Gastrocnemius medialis (tissue), 4 donors: ENCODE measurements around the gene MAPK4. TPM values are rescaled to one million over a fixed set of nuclear protein-coding genes. Genes with fewer than 3 reads are reported as not detected.

ENCODE experiments used
- ATAC-seq, 2 donors: fragments of 150-250 bp; one replicate each; pipeline ENCODE4 v1.9.1; 2016
- DNase-seq, 2 donors: peaks; one replicate each; pipeline ENCODE4 v3.0.0-alpha.2; 2019
- H3K27ac ChIP-seq, 4 donors: fragments of 200-600 bp; sonication (generic); 1 replicate in 1 of 4; 2 replicates in 3 of 4; pipeline ENCODE4 v1.5.1; 2016 to 2018; ENCODE audit warnings: mild to moderate bottlenecking in 2 of 4, moderate library complexity in 1 of 4
- H3K27me3 ChIP-seq, 3 donors: fragments of 200-600 bp; sonication (generic) in 2 of 3; 1 replicate in 1 of 3; 2 replicates in 2 of 3; pipeline versions ENCODE4 v1.5.1 to v1.6.0; 2016 to 2019; ENCODE audit warnings: mild to moderate bottlenecking in 1 of 3, moderate library complexity in 1 of 3
- H3K36me3 ChIP-seq, 2 donors: fragments of 200-600 bp; sonication (generic) in 1 of 2; one replicate each; pipeline ENCODE4 v1.5.1; 2017 to 2018
- H3K4me1 ChIP-seq, 2 donors: fragments of 200-600 bp; sonication (generic) in 1 of 2; one replicate each; pipeline ENCODE4 v1.5.1; 2016 to 2017; ENCODE audit warnings: mild to moderate bottlenecking in 2 of 2
- H3K4me3 ChIP-seq, 4 donors: fragments of 200-600 bp; sonication (generic) in 3 of 4; 1 replicate in 1 of 4; 2 replicates in 3 of 4; pipeline ENCODE4 v1.5.1; 2016 to 2019; ENCODE audit warnings: mild to moderate bottlenecking in 2 of 4
- H3K9me3 ChIP-seq, 3 donors: fragments of 200-600 bp; sonication (generic) in 2 of 3; 1 replicate in 1 of 3; 2 replicates in 2 of 3; pipeline ENCODE4 v1.5.1; 2016 to 2019
- CTCF ChIP-seq, 5 experiments: fragments of 450-650 bp in 3 of 5; fragments of 200-600 bp in 2 of 5; sonication (generic) in 2 of 5; IDR thresholded peaks in 4 of 5; conservative IDR thresholded peaks in 1 of 5; 1 replicate in 4 of 5; 2 replicates in 1 of 5; pipeline ENCODE4 v1.5.1; 2016 to 2019; ENCODE audit warnings: antibody characterized with exemption in 5 of 5, mild to moderate bottlenecking in 3 of 5, moderate library complexity in 3 of 5
- POLR2A ChIP-seq, 2 donors: fragments of 450-650 bp; IDR thresholded peaks; one replicate each; pipeline ENCODE4 v1.6.1; 2017; ENCODE audit warnings: antibody characterized with exemption in 2 of 2, mild to moderate bottlenecking in 2 of 2, moderate library complexity in 2 of 2
- in situ Hi-C, 4 donors: fragments of 200-750 bp; cut with MboI; loops; one replicate each; pipeline versions ENCODE4 v1.15.0 to v1.8.0; 2017; ENCODE audit warnings: low sequenced_read_pairs in 4 of 4
- intact Hi-C: fragments of 100-400 bp; cut with DNase I; formaldehyde crosslinking; loops from one replicate; pipeline ENCODE4 v1.15.1; 2023; ENCODE audit warnings: low total_unique reads
- total RNA-seq, 4 donors: library from RNA; depleted of rRNA; stranded (reverse); fragments of >200 nt; gene quantifications; one replicate each; pipeline versions ENCODE4 v1.1.0 to v1.2.3, GENCODE V29; 2016

Gene MAPK4
- total RNA-seq, 4 donors from 2014 or later = 0.68 to 2.4 (median 1.7) TPM

- in situ Hi-C loops = no loop called here
- H3K36me3 ChIP-seq = no peaks in the 10 kb centered on the region
- H3K4me3 ChIP-seq = no peak overlapping the region
- intact Hi-C loops = no loop called here
- no peaks in the 10 kb centered on the region for H3K27me3 ChIP-seq
- no peaks in the 10 kb centered on the region for H3K9me3 ChIP-seq
- ATAC-seq = no peak
- no peak overlapping the region for H3K27ac ChIP-seq
- peaks cover 8 to 11% of the 10 kb centered on the region in 2 donors for H3K4me1 ChIP-seq
- no peak for TF ChIP-seq POLR2A (IDR thresholded peaks at IDR 0.05)
- TF ChIP-seq CTCF (IDR thresholded peaks at IDR 0.05 in 4 of 5, conservative IDR thresholded peaks at IDR 0.05 in 1 of 5) = no peak
- DNase-seq = no peak
Measured at GRCh38 chr18:50636366-50637057, 76.6 kb downstream of the MAPK4 start.

GRCh38 chr18:50638016-50638883 is 78.4 kb downstream of the MAPK4 start:
- in situ Hi-C loops (no loop called here), intact Hi-C loops (no loop called here)
- Histone ChIP-seq H3K27me3 (no peaks in the 10 kb centered on the region), H3K4me1 (peaks cover 3 to 7% of the 10 kb centered on the region in 2 donors), H3K27ac (no peak overlapping the region), H3K4me3 (no peak overlapping the region), H3K9me3 (no peaks in the 10 kb centered on the region), H3K36me3 (no peaks in the 10 kb centered on the region)
- ATAC-seq (no peak), DNase-seq (no peak)
- TF ChIP-seq POLR2A (IDR thresholded peaks at IDR 0.05) (no peak), CTCF (IDR thresholded peaks at IDR 0.05 in 4 of 5, conservative IDR thresholded peaks at IDR 0.05 in 1 of 5) (no peak)

GRCh38 chr18:50638884-50639420 is 79.1 kb downstream of the MAPK4 start:
- H3K9me3 ChIP-seq = no peaks in the 10 kb centered on the region
- no peaks in the 10 kb centered on the region for H3K36me3 ChIP-seq
- ATAC-seq (no peak), DNase-seq (no peak)
- H3K4me3 ChIP-seq = no peak overlapping the region
- TF ChIP-seq POLR2A (IDR thresholded peaks at IDR 0.05) = no peak
- no peak overlapping the region for H3K27ac ChIP-seq
- no peaks in the 10 kb centered on the region for H3K27me3 ChIP-seq
- peaks cover 3 to 7% of the 10 kb centered on the region in 2 donors for H3K4me1 ChIP-seq
- intact Hi-C loops (no loop called here), in situ Hi-C loops (no loop called here)

GRCh38 chr18:50639711-50640110 is 79.8 kb downstream of the MAPK4 start:
- intact Hi-C loops = no loop called here
- ATAC-seq = no peak
- H3K4me3 ChIP-seq = no peak overlapping the region
- no peak for DNase-seq
- H3K9me3 ChIP-seq = no peaks in the 10 kb centered on the region
- H3K27me3 ChIP-seq = no peaks in the 10 kb centered on the region
- H3K36me3 ChIP-seq = no peaks in the 10 kb centered on the region
- H3K27ac ChIP-seq = no peak overlapping the region
- no peak for TF ChIP-seq POLR2A (IDR thresholded peaks at IDR 0.05)
- TF ChIP-seq CTCF (IDR thresholded peaks at IDR 0.05 in 4 of 5, conservative IDR thresholded peaks at IDR 0.05 in 1 of 5) = no peak
- in situ Hi-C loops = no loop called here
- peaks cover 3 to 7% of the 10 kb centered on the region in 2 donors for H3K4me1 ChIP-seq

GRCh38 chr18:50642439-50642838 is 82.6 kb downstream of the MAPK4 start:
- no peak for DNase-seq

More at GRCh38 chr18:50642439-50642838, 82.6 kb downstream of the MAPK4 start:
- intact Hi-C loops = no loop called here
- in situ Hi-C loops = no loop called here
- no peak overlapping the region for H3K27ac ChIP-seq
- H3K4me3 ChIP-seq = no peak overlapping the region
- H3K27me3 ChIP-seq = no peaks in the 10 kb centered on the region
- TF ChIP-seq CTCF (IDR thresholded peaks at IDR 0.05 in 4 of 5, conservative IDR thresholded peaks at IDR 0.05 in 1 of 5) (no peak), POLR2A (IDR thresholded peaks at IDR 0.05) (no peak)
- no peak for ATAC-seq
- no peaks in the 10 kb centered on the region for H3K9me3 ChIP-seq
- H3K4me1 ChIP-seq = peaks cover 3 to 7% of the 10 kb centered on the region in 2 donors
- no peaks in the 10 kb centered on the region for H3K36me3 ChIP-seq
